Endothelial cell of umbilical vein (primary cell): ENCODE measurements around the gene LTBP1.
"Not testable (repeated sequence)": the region's sequence is repeated elsewhere in the genome, so short reads cannot be mapped to it uniquely, and the experiment has no call there.

Experiments
- CTCF ChIP-seq, 2 donors: IDR thresholded peaks; 1 replicate in 1 of 2; 2 replicates in 1 of 2; pipeline ENCODE4 v1.5.1; 2011; ENCODE audit warnings: low read length in 2 of 2, mild to moderate bottlenecking in 2 of 2, moderate library complexity in 2 of 2, control low read depth in 1 of 2, inconsistent platforms in 1 of 2, low read depth in 1 of 2; ENCODE audit not compliant: insufficient read depth in 1 of 2; ENCODE audit errors: extremely low read depth in 1 of 2
- EZH2 ChIP-seq: IDR thresholded peaks from 2 replicates; pipeline ENCODE4 v1.6.1; 2012; ENCODE audit warnings: borderline replicate concordance, low read depth, mild to moderate bottlenecking, moderate library complexity, low read length, inconsistent platforms; ENCODE audit not compliant: severe bottlenecking
- JUN ChIP-seq: IDR thresholded peaks from 2 replicates; pipeline ENCODE4 v1.6.1; 2011; ENCODE audit warnings: borderline replicate concordance, low read depth; ENCODE audit not compliant: insufficient read length, insufficient read depth
- MYC ChIP-seq: IDR thresholded peaks from one replicate; pipeline ENCODE4 v1.6.1; 2011; ENCODE audit warnings: mild to moderate bottlenecking, low read depth, low read length
- POLR2A ChIP-seq: IDR thresholded peaks from 2 replicates; pipeline ENCODE4 v1.6.1; 2012; ENCODE audit warnings: low read depth, mild to moderate bottlenecking, control low read depth, low read length
- POLR2AphosphoS5 ChIP-seq: IDR thresholded peaks from 2 replicates; pipeline ENCODE4 v1.6.1; 2012; ENCODE audit warnings: low read depth, mild to moderate bottlenecking, control low read depth, low read length, moderate library complexity; ENCODE audit not compliant: insufficient read depth

GRCh38 chr2:33052795-33053194 lies 106.0 kb downstream of the LTBP1 start:
- not testable (repeated sequence) for TF ChIP-seq CTCF (IDR thresholded peaks at IDR 0.05; ENCODE audit: extremely low read depth in 1 of 2, insufficient read depth in 1 of 2, low read depth in 1 of 2, low read length in 2 of 2); POLR2AphosphoS5; POLR2A; EZH2; JUN; MYC
